ENCODE results near the gene GOLGA1.

The GOLGA1 gene

GRCh38 chr9:124854161-124854560 lies 86.7 kb downstream of the GOLGA1 start:
- Histone ChIP-seq H3K27me3 (ENCODE audit: insufficient read depth, poor library complexity, severe bottlenecking) (no peaks in the 10 kb centered on the region), H3K4me3 (replicated peaks; ENCODE audit: insufficient read depth, low read length) (no peak overlapping the region), H3K27ac (replicated peaks) (no peak overlapping the region)
- DNase-seq (ENCODE audit: low read depth in 1 of 2, low spot score in 1 of 2): no peak
- no peak for TF ChIP-seq SPI1 (IDR thresholded peaks at IDR 0.05; ENCODE audit: borderline replicate concordance, low read depth)
- TF ChIP-seq REST (IDR thresholded peaks at IDR 0.05; ENCODE audit: insufficient replicate concordance, low read depth): no peak
- TF ChIP-seq GABPA (IDR thresholded peaks at IDR 0.05; ENCODE audit: low read depth): no peak

GRCh38 chr9:124853605-124854143 lies 87.2 kb downstream of the GOLGA1 start:
- Histone ChIP-seq H3K27me3 (ENCODE audit: insufficient read depth, poor library complexity, severe bottlenecking) (no peaks in the 10 kb centered on the region), H3K27ac (replicated peaks) (no peak overlapping the region), H3K4me3 (replicated peaks; ENCODE audit: insufficient read depth, low read length) (peak overlapping the region; percentile 58)
- TF ChIP-seq REST (IDR thresholded peaks at IDR 0.05; ENCODE audit: insufficient replicate concordance, low read depth) (no peak), CTCF (IDR thresholded peaks at IDR 0.05; ENCODE audit: insufficient read depth, low read length) (no peak), GABPA (IDR thresholded peaks at IDR 0.05; ENCODE audit: low read depth) (no peak), POLR2AphosphoS5 (IDR thresholded peaks at IDR 0.05; ENCODE audit: low read depth) (no peak), SPI1 (IDR thresholded peaks at IDR 0.05; ENCODE audit: borderline replicate concordance, low read depth) (no peak)
- no peak for DNase-seq (ENCODE audit: low read depth in 1 of 2, low spot score in 1 of 2)

GRCh38 chr9:124852829-124853531 lies 87.9 kb downstream of the GOLGA1 start, which contains the start of gene WDR38:
WDR38 (plus strand) TSS chr9:124853460; CDS start chr9:124853532, 72 bp downstream.
- no peak within 1 kb of the TSS for H3K27ac ChIP-seq (replicated peaks)
- TF ChIP-seq GABPA (IDR thresholded peaks at IDR 0.05; ENCODE audit: low read depth): no peak
- TF ChIP-seq CTCF (IDR thresholded peaks at IDR 0.05; ENCODE audit: insufficient read depth, low read length): peak; percentile 49
- no peaks in the 10 kb centered on the region for H3K27me3 ChIP-seq (ENCODE audit: insufficient read depth, poor library complexity, severe bottlenecking)
- peak within 1 kb of the TSS; percentile 58 for H3K4me3 ChIP-seq (replicated peaks; ENCODE audit: insufficient read depth, low read length)
- DNase-seq (ENCODE audit: low read depth in 1 of 2, low spot score in 1 of 2): peak in 1 of 2 experiments; percentile 63

- Histone ChIP-seq H3K27ac (replicated peaks) (no peak overlapping the region), H3K4me3 (replicated peaks; ENCODE audit: insufficient read depth, low read length) (no peak overlapping the region), H3K27me3 (ENCODE audit: insufficient read depth, poor library complexity, severe bottlenecking) (no peaks in the 10 kb centered on the region)
- DNase-seq (ENCODE audit: low read depth in 1 of 2, low spot score in 1 of 2): no peak
- TF ChIP-seq CTCF (IDR thresholded peaks at IDR 0.05; ENCODE audit: insufficient read depth, low read length) (no peak), POLR2AphosphoS5 (IDR thresholded peaks at IDR 0.05; ENCODE audit: low read depth) (no peak), GABPA (IDR thresholded peaks at IDR 0.05; ENCODE audit: low read depth) (no peak), REST (IDR thresholded peaks at IDR 0.05; ENCODE audit: insufficient replicate concordance, low read depth) (no peak), SPI1 (IDR thresholded peaks at IDR 0.05; ENCODE audit: borderline replicate concordance, low read depth) (no peak)
Observed at GRCh38 chr9:124852121-124852828, 88.6 kb downstream of the GOLGA1 start.

Data from HL-60 (cell line).